Measurements from ENCODE around the gene WDR26.
"Not testable (repeated sequence)": the region's sequence is repeated elsewhere in the genome, so short reads cannot be mapped to it uniquely, and the experiment has no call there.

WDR26 gene

DNA sequence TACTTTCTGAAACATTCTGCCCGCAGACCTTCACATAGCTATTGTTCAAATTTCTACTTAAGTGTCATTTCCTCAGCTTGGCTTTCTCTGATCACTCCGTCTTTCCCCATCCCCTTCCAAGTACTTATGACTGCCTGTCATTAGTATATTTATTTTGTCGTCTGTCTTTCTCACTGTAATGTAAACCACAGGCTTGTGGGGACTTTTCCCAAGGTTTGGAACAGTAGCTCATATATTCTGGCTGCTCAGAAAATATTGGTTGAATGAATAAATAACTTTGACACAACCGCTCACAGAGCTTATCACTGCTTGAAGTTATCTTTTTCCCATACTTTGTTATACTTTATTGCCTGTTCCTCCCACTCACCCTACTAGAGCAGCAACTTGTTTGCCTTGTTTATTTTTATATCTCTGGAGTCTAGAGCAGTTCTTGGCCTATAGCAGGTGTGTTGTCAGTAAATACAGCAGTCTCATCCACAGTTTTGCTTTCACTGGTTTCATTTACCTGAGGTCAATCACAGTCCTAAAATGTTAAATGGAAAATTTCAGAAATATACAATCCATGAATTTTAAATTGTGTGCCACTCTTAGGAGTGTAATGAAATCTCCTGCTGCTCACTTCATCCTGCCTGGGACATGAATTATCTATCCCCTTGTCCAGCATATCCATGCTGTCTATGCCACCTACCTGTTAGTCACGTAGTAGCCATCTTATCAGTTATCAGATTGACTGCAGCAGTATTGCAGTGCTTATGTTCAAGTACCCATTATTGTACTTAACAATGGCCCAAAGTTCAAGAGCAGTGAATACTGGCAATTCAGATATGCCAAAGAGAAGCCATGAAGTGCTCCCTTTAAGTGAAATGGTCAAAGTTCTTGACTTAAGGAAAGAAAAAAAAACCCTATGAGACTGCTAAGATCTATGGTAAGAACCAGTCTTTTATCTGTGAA lies 80.3 kb downstream of the WDR26 start:
- in situ Hi-C loops (cut with MboI; ENCODE audit: low sequenced_read_pairs) = no loop called here

DNA sequence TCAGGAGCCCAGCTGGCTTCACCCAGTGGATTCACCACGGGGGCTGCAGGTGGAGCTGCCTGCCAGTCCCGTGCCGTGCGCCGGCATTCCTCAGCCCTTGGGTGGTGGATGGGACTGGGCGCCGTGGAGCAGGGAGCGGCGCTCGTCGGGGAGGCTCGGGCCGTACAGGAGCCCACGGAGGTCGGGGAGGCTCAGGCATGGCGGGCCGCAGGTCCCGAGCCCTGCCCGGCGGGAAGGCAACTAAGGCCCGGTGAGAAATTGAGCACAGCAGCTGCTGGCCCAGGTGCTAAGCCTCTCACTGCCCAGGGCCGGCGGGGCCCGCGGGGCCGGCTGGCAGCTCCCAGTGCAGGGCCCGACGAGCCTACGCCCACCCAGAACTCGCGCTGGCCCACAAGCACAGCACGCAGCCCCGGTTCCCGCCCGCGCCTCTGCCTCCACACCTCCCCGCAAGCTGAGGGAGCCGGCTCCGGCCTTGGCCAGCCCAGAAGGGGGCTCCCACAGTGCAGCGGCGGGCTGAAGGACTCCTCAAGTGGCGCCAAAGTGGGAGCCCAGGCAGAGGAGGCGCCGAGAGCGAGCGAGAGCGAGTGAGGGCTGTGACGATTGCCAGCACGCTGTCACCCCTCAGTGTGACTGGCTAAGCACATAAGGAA lies 82.0 kb downstream of the WDR26 start:
- in situ Hi-C loops (cut with MboI; ENCODE audit: low sequenced_read_pairs) = not testable (repeated sequence)

DNA sequence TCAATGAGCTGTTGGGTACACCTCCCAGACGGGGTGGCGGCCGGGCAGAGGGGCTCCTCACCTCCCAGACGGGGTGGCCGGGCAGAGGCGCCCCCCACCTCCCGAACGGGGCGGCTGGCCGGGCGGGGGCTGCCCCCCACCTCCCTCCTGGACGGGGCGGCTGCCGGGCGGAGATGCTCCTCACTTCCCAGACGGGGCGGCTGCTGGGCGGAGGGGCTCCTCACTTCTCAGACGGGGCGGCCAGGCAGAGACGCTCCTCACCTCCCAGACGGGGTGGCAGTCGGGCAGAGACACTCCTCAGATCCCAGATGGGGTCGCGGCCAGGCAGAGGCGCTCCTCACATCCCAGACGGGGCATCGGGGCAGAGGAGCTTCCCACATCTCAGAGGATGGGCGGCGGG lies 84.9 kb downstream of the WDR26 start:
- in situ Hi-C loops (cut with MboI; ENCODE audit: low sequenced_read_pairs) = not testable (repeated sequence)

DNA sequence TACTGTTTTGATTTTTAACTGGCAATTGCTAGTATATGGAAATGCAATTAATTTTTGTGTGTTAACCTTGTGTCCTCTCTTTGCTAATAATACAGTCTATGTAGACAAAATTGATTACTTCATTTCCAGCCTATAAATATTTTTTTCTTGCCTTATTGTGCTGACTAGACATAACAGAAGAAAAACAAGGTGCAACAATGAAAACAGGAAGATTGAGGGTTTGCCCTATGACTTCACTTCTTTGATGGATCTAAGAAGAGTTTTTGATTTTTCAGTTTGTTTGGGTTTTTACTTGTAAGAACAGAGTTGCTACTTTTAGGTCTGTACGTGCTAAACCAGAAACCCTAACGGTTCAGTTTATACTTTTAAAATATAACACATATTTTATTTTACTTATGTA lies 86.5 kb downstream of the WDR26 start:
- in situ Hi-C loops (cut with MboI; ENCODE audit: low sequenced_read_pairs) = no loop called here

DNA sequence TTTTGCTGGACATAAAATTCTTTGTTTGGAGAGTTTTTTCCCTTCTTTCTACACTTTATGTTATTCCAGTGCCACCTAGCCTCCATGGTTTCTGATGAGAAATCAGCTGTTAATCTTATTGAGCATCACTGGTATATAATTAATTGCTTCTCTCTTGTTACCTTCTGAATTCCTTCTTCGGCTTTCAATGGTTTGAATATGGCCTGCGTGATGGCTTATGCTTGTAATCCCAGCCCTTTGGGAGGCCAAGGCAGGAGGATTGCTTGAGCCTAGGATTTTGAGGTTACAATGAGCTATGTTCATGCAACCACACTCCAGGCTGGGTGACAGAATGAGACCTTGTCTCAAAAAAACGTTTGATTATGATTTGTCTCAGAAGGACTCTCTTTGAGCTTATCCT lies 90.9 kb downstream of the WDR26 start:
- in situ Hi-C loops (cut with MboI; ENCODE audit: low sequenced_read_pairs) = no loop called here

DNA sequence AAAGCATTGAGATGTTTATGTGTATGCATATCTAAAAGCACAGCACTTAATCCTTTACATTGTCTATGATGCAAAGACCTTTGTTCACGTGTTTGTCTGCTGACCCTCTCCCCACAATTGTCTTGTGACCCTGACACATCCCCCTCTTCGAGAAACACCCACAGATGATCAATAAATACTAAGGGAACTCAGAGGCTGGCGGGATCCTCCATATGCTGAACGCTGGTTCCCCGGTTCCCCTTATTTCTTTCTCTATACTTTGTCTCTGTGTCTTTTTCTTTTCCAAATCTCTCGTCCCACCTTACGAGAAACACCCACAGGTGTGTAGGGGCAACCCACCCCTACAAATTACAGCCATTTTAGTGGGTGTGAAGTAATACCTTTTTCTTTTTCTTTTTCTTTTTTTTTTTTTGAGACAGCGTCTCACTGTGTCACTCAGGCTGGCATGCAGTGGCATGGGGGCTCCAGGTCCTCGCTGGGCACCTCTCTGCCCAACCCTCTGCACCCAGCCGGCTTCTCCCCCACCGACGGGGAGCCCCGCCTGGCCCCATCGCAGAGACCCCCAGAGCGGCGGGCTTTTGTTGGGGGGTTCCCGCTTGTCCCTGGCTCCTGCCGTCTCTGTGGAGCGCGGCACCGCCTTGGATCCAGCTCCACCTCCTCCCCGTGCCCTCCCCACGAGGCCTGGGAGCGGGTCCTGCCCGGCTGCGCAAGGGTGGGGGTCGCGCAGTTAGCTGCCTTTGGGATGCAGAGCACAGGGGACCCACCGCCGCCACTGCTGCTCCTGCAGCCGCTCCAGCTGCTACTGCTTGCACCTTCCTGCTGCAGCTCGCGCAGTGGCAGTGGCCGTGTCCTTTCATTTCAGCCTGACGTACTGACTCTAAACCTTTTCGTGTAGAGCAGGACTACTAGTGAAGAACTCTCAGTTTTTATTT lies 93.9 kb downstream of the WDR26 start:
- in situ Hi-C loops (cut with MboI; ENCODE audit: low sequenced_read_pairs) = not testable (repeated sequence)

DNA sequence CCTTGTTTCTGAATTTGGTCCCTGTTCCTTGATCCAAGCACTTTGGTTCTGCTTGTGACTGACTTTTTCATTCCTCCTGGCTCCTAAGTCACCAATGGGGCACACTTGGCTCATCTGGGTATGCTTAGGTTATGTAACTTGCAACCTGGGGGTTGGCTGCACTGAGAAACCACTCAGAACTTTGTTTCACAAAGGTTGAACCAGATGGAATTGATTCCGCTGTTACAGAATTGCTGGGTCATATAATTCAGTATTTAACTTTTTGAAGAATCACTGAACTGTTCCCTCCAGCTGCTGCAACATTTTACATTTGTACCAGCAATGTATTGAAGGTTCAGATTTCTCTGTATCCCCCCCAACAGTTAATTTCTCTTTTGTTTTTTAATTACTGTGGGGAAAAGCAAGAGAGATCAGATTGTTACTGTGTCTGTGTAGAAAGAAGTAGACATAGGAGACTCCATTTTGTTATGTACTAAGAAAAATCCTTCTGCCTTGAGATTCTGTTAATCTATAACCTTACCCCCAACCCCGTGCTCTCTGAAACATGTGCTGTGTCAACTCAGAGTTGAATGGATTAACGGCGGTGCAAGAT lies 95.1 kb downstream of the WDR26 start:
- in situ Hi-C loops (cut with MboI; ENCODE audit: low sequenced_read_pairs) = no loop called here

DNA sequence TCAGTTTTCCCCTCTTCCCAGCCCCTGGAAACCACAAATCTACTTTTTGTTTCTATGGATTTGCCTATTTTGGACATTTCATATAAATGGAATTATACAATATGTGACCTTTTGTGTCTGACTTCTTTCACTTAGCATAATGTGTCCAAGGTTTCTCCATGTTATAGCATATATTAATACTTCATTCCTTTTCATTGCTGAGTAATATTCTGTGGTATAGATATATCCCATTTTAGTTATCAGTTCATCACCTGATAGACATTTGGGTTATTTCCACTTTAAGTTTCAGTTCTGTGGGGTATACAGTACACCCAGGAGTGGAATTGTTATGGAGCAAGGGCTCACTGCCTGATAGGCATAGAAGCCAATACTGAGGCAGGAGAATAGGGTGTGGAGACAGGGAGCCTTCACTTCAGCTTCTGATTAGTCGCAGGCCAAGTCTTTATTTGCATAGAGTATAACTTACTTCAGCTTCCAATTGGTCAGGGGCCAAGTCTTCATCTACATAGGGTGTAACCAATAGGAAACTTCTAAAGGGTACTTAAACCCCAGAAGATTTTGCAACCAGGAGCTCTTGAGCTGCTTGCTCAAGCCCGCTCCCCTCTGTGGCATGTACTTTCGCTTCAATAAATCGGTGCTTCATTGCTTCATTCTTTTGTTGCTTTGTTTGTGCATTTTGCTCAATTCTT lies 96.3 kb downstream of the WDR26 start:
- in situ Hi-C loops (cut with MboI; ENCODE audit: low sequenced_read_pairs) = no loop called here

Data from HL-60/S4 treated with phorbol 12-myristate 13-acetate at 8.2 ng/mL for 4 days and 3 days (cell line).